K562 (cell line): ENCODE measurements around the gene MDK. TPM values are rescaled to one million over a fixed set of nuclear protein-coding genes. Genes with fewer than 3 reads are reported as not detected.

ENCODE experiments used
- ARHGAP35 ChIP-seq: fragments of 450-650 bp; IDR thresholded peaks from 2 replicates; pipeline ENCODE4 v1.6.1; 2018; ENCODE audit not compliant: partially characterized antibody
- ARID1B ChIP-seq: fragments of 450-650 bp; IDR thresholded peaks from 2 replicates; pipeline ENCODE4 v1.6.1; 2016; ENCODE audit warnings: antibody characterized with exemption, mild to moderate bottlenecking, inconsistent platforms
- CBX2 ChIP-seq: fragments of 200-600 bp; sonication (generic); IDR thresholded peaks from one replicate; pipeline ENCODE4 v1.6.1; 2012; ENCODE audit warnings: mild to moderate bottlenecking, low read length, inconsistent platforms; ENCODE audit not compliant: insufficient read depth, poor library complexity, severe bottlenecking
- CBX3 ChIP-seq, 2 experiments: IDR thresholded peaks; 1 replicate in 1 of 2; 2 replicates in 1 of 2; pipeline ENCODE4 v1.6.1; 2012; ENCODE audit warnings: inconsistent platforms in 2 of 2, low read length in 2 of 2, borderline replicate concordance in 1 of 2, control low read depth in 1 of 2
- CHD1 ChIP-seq: fragments of 200-600 bp; sonication (generic); IDR thresholded peaks from one replicate; pipeline ENCODE4 v1.6.1; 2012; ENCODE audit warnings: mild to moderate bottlenecking, moderate library complexity, low read length, inconsistent platforms
- HNRNPL ChIP-seq: fragments of 200-400 bp; formaldehyde crosslinking; IDR thresholded peaks from 2 replicates; pipeline ENCODE4 v1.6.1; 2017; ENCODE audit warnings: low read depth, mild to moderate bottlenecking, low read length
- ILF3 ChIP-seq: fragments of 450-650 bp; IDR thresholded peaks from 2 replicates; pipeline ENCODE4 v1.6.1; 2018; ENCODE audit warnings: antibody characterized with exemption, mild to moderate bottlenecking, moderate library complexity, borderline replicate concordance
- MAZ ChIP-seq, 2 experiments: fragments of 450-650 bp in 1 of 2; sonication (generic) in 1 of 2; formaldehyde crosslinking; IDR thresholded peaks in 1 of 2; conservative IDR thresholded peaks in 1 of 2; 2 replicates each; pipeline versions ENCODE4 v1.4.0 to v1.5.0; 2020; ENCODE audit warnings: mild to moderate bottlenecking in 1 of 2, missing genetic modification reagents in 1 of 2
- MCM3 ChIP-seq: fragments of 450-650 bp; IDR thresholded peaks from 2 replicates; pipeline ENCODE4 v1.6.1; 2016
- MCM7 ChIP-seq, 2 experiments: fragments of 450-650 bp; IDR thresholded peaks; 2 replicates each; pipeline ENCODE4 v1.6.1; 2016 to 2018
- NBN ChIP-seq: fragments of 450-650 bp; IDR thresholded peaks from 2 replicates; pipeline ENCODE4 v1.6.1; 2016; ENCODE audit warnings: low read depth, mild to moderate bottlenecking
- NCOA4 ChIP-seq: fragments of 450-650 bp; IDR thresholded peaks from 2 replicates; pipeline ENCODE4 v1.6.1; 2018; ENCODE audit warnings: mild to moderate bottlenecking; ENCODE audit not compliant: partially characterized antibody
- NCOR1 ChIP-seq: fragments of 450-650 bp; IDR thresholded peaks from 2 replicates; pipeline ENCODE4 v1.6.1; 2016; ENCODE audit warnings: mild to moderate bottlenecking, moderate library complexity
- NFE2L1 ChIP-seq: fragments of 450-650 bp; IDR thresholded peaks from 2 replicates; pipeline ENCODE4 v1.6.1; 2016; ENCODE audit warnings: missing genetic modification characterization, low read depth, mild to moderate bottlenecking, missing compliant biosample characterization, moderate library complexity, borderline replicate concordance
- NFRKB ChIP-seq: fragments of 450-650 bp; IDR thresholded peaks from 2 replicates; pipeline ENCODE4 v1.6.1; 2016; ENCODE audit warnings: low read depth
- NR2C1 ChIP-seq, 2 experiments: fragments of 450-650 bp; IDR thresholded peaks; 2 replicates each; pipeline ENCODE4 v1.6.1; 2017; ENCODE audit warnings: mild to moderate bottlenecking in 2 of 2, antibody characterized with exemption in 1 of 2, inconsistent platforms in 1 of 2, missing compliant biosample characterization in 1 of 2, missing genetic modification characterization in 1 of 2
- NRF1 ChIP-seq, 2 experiments: fragments of 450-650 bp; IDR thresholded peaks in 1 of 2; conservative IDR thresholded peaks in 1 of 2; 2 replicates each; pipeline ENCODE4 v1.6.1; 2014; ENCODE audit warnings: mild to moderate bottlenecking in 2 of 2
- POLR2G ChIP-seq: fragments of 200-400 bp; formaldehyde crosslinking; IDR thresholded peaks from 2 replicates; pipeline ENCODE4 v1.6.1; 2017; ENCODE audit warnings: low read depth, mild to moderate bottlenecking, antibody characterized with exemption, low read length, moderate library complexity
- RBM39 ChIP-seq: fragments of 200-400 bp; formaldehyde crosslinking; optimal IDR thresholded peaks from 2 replicates; pipeline ENCODE3; 2018; ENCODE audit warnings: low read depth, low read length
- STAG1 ChIP-seq: sonication (generic); formaldehyde crosslinking; IDR thresholded peaks from 2 replicates; pipeline ENCODE4 v1.5.0; 2020; ENCODE audit warnings: missing genetic modification reagents, borderline replicate concordance
- TGIF2 ChIP-seq: sonication (generic); formaldehyde crosslinking; IDR thresholded peaks from 2 replicates; pipeline ENCODE4 v1.8.1; 2022; ENCODE audit warnings: mild to moderate bottlenecking, missing genetic modification reagents, moderate library complexity
- TOE1 ChIP-seq, 2 experiments: fragments of 450-650 bp in 1 of 2; sonication (generic) in 1 of 2; formaldehyde crosslinking in 1 of 2; IDR thresholded peaks; 2 replicates each; pipeline versions ENCODE4 v1.7.1 to v1.8.0; 2016 to 2022; ENCODE audit warnings: borderline replicate concordance in 2 of 2, mild to moderate bottlenecking in 2 of 2, antibody characterized with exemption in 1 of 2, inconsistent platforms in 1 of 2, low read depth in 1 of 2, missing genetic modification reagents in 1 of 2, moderate library complexity in 1 of 2
- ZNF121 ChIP-seq: sonication (generic); formaldehyde crosslinking; conservative IDR thresholded peaks from 2 replicates; pipeline ENCODE4 v1.8.0; 2022; ENCODE audit warnings: missing genetic modification reagents
- ZNF133 ChIP-seq: fragments of 250-450 bp; sonication (Bioruptor Pico); IDR thresholded peaks from 2 replicates; pipeline ENCODE4 v1.4.0; 2020; ENCODE audit warnings: mild to moderate bottlenecking
- ZNF184 ChIP-seq: sonication (generic); formaldehyde crosslinking; IDR thresholded peaks from 2 replicates; pipeline ENCODE4 v1.5.0; 2020; ENCODE audit warnings: missing genetic modification reagents
- ZNF311 ChIP-seq: fragments of 250-450 bp; sonication (Bioruptor Pico); IDR thresholded peaks from 2 replicates; pipeline ENCODE4 v1.4.0; 2020; ENCODE audit warnings: mild to moderate bottlenecking, moderate library complexity
- ZNF431 ChIP-seq: sonication (generic); formaldehyde crosslinking; IDR thresholded peaks from 2 replicates; pipeline ENCODE4 v1.8.0; 2022; ENCODE audit warnings: mild to moderate bottlenecking, missing genetic modification reagents
- ZNF507 ChIP-seq: conservative IDR thresholded peaks from 2 replicates; pipeline ENCODE4 v1.6.1; 2017; ENCODE audit warnings: missing genetic modification characterization, missing compliant biosample characterization
- ZNF785 ChIP-seq: fragments of 250-450 bp; sonication (Bioruptor Pico); IDR thresholded peaks from 2 replicates; pipeline ENCODE4 v1.4.0; 2020; ENCODE audit warnings: mild to moderate bottlenecking
- polyA plus RNA-seq, 8 experiments: library from polyadenylated mRNA; depleted of rRNA in 4 of 8; stranded (reverse) in 5 of 8; unstranded in 3 of 8; fragments of >200 nt; fragmentation: Nextera tagmentation in 2 of 8; fragmentation: Illumina TruSeq in 1 of 8; extraction: Ambion mirVana in 2 of 8; extraction: Trizol in 1 of 8; gene quantifications; 2 replicates each; pipeline versions ENCODE4 v1.2.1 to v1.2.3, GENCODE V29; 2011 to 2014; ENCODE audit warnings: inconsistent platforms in 1 of 8, missing spikeins in 1 of 8
- total RNA-seq, 7 experiments: library from RNA; depleted of rRNA in 6 of 7; stranded (reverse); fragments of >200 nt in 6 of 7; fragmentation: Illumina TruSeq in 2 of 7; extraction: Trizol in 2 of 7; gene quantifications; 2 replicates each; pipeline versions ENCODE4 v1.2.1 to v1.2.3, GENCODE V29; 2011 to 2021; ENCODE audit warnings: low replicate concordance in 1 of 7
- TF ChIP-seq, protein P1 (sequence below), 2 experiments: IDR thresholded peaks; 2 replicates each; pipeline ENCODE4 v1.6.1; 2011; ENCODE audit warnings: borderline replicate concordance in 1 of 2, control low read depth in 1 of 2, low read depth in 1 of 2, low read length in 1 of 2, mild to moderate bottlenecking in 1 of 2, mixed read lengths in 1 of 2, moderate library complexity in 1 of 2; ENCODE audit not compliant: insufficient read depth in 1 of 2, insufficient read length in 1 of 2, poor library complexity in 1 of 2, severe bottlenecking in 1 of 2; ENCODE audit errors: extremely low read depth in 1 of 2

The MDK gene
- total and polyA plus RNA-seq, 9 of the 15 experiments (the other 6 are each of a cell fraction or from before 2014, with no cell fraction given), result 20.7 to 700 (median 350) TPM

DNA sequence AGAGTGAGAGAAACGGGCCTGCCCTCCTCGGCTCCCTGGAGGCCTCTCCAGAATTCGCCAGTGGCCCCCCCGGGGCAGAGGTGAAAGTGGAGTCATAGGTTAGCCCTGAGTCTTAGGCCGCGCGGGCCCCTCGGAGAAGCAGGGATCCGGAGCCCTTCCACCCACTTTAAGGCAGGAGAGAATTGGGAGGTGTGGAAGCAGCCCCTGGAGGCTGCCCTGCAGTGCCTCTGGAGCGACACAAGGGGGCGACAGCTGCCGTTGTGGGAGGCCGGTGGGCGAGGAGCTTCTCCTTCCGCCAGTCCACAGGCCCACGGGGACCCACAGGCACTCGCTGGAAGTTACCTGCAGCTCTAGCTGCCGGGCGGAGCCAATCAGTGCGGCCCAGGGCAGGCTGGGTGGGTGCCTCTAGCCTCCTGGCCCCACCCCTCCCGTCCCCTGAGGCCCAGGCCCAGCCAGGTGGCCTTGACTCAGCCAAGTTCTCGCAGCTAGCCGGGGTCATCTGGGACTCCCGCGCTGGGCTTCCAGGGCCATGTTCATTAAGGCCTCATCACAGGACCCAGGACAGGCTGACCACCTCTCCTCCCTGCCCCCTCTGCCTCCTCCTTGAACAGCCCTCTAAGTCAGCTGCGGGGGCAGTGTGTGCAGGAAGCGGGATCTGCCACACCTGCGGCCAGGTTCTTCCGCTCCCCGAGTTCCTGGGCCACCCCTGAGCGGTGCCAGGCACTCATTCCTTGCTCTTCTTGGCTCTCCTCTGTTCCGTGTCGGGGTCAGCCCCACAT lies 29.2 kb upstream of the MDK start (continued):
- TF ChIP-seq MCM7 (IDR thresholded peaks at IDR 0.05) (no peak), POLR2G (peak; percentile 74), ARID1B (no peak), ZNF507 (tag) (no peak), NFE2L1 (tag) (no peak), TOE1 (IDR thresholded peaks at IDR 0.05; ENCODE audit: borderline replicate concordance) (no peak), TOE1 (CRISPR knock-in tag; IDR thresholded peaks at IDR 0.05; ENCODE audit: borderline replicate concordance, low read depth) (no peak), NR2C1 (IDR thresholded peaks at IDR 0.05) (no peak), NR2C1 (tag; IDR thresholded peaks at IDR 0.05) (no peak), STAG1 (CRISPR knock-in tag) (peak; percentile 59; the same call in 1 of the 2 replicates), ZNF311 (CRISPR knock-in tag) (no peak), CBX2 (no peak), CBX3 (IDR thresholded peaks at IDR 0.05; ENCODE audit: borderline replicate concordance in 1 of 2, low read length in 2 of 2) (no peak), NBN (no peak), NRF1 (conservative IDR thresholded peaks at IDR 0.05 in 1 of 2, IDR thresholded peaks at IDR 0.05 in 1 of 2) (0 out of 4 replicates have a peak, but pooled peaks of 1 of the 2 experiments have one; percentile 9), RBM39 (no peak), ZNF785 (CRISPR knock-in tag) (no peak), TGIF2 (CRISPR knock-in tag) (no peak), ZNF184 (CRISPR knock-in tag) (no peak), ILF3 (no peak), NCOA4 (no peak), HNRNPL (no peak), ARHGAP35 (no peak), NCOR1 (no peak), MAZ (CRISPR knock-in tag; conservative IDR thresholded peaks at IDR 0.05 in 1 of 2, IDR thresholded peaks at IDR 0.05 in 1 of 2) (peak in 1 of 2 experiments; percentile 55; a peak in 2 of 4 replicates), CHD1 (no peak), ZNF133 (CRISPR knock-in tag) (no peak), MCM3 (no peak), ZNF431 (CRISPR knock-in tag) (no peak), NFRKB (no peak), ZNF121 (CRISPR knock-in tag) (no peak)
- TF ChIP-seq, protein P1, sequence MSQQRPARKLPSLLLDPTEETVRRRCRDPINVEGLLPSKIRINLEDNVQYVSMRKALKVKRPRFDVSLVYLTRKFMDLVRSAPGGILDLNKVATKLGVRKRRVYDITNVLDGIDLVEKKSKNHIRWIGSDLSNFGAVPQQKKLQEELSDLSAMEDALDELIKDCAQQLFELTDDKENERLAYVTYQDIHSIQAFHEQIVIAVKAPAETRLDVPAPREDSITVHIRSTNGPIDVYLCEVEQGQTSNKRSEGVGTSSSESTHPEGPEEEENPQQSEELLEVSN (IDR thresholded peaks at IDR 0.05; ENCODE audit: borderline replicate concordance in 1 of 2, extremely low read depth in 1 of 2, insufficient read depth in 1 of 2, insufficient read length in 1 of 2, low read depth in 1 of 2, low read length in 1 of 2, poor library complexity in 1 of 2, severe bottlenecking in 1 of 2), result no peak
